GM10266 (cell line): ENCODE measurements around the gene CD36.

ENCODE experiments used
- DNase-seq: peaks from one replicate; pipeline ENCODE4 v3.0.0; 2012; ENCODE audit errors: extremely low spot score
- CTCF ChIP-seq: IDR thresholded peaks from 2 replicates; pipeline ENCODE4 v1.5.1; 2012; ENCODE audit warnings: mild to moderate bottlenecking, low read depth; ENCODE audit not compliant: control insufficient read depth, insufficient read depth; ENCODE audit errors: missing control alignments

Gene CD36

GRCh38 chr7:80623503-80624252 is 14.8 kb upstream of the CD36 start:
- no peak for TF ChIP-seq CTCF
- no peak for DNase-seq

GRCh38 chr7:80624763-80625162 is 13.7 kb upstream of the CD36 start:
- no peak for TF ChIP-seq CTCF
- no peak for DNase-seq

GRCh38 chr7:80629023-80629422 is 9.4 kb upstream of the CD36 start:
- no peak for TF ChIP-seq CTCF
- DNase-seq, result no peak

GRCh38 chr7:80630608-80631405 is 7.6 kb upstream of the CD36 start:
- no peak for DNase-seq
- no peak for TF ChIP-seq CTCF

GRCh38 chr7:80631421-80631820 is 7.0 kb upstream of the CD36 start:
- no peak for TF ChIP-seq CTCF
- DNase-seq, result no peak

- TF ChIP-seq CTCF, result no peak
- no peak for DNase-seq
These were observed 6.3 kb upstream of the CD36 start for GRCh38 chr7:80632139-80632538.

- TF ChIP-seq CTCF, result no peak
These were observed 5.6 kb upstream of the CD36 start for GRCh38 chr7:80632819-80633218.

More at GRCh38 chr7:80632819-80633218, 5.6 kb upstream of the CD36 start:
- DNase-seq, result no peak
